Panc1 (cell line): ENCODE data around the gene WFDC11. TPM values are rescaled to one million over a fixed set of nuclear protein-coding genes. Genes with fewer than 3 reads are reported as not detected.

Experiments used
- ATAC-seq: fragments of 200-7000 bp; cut with Tn5 transposase; 2 replicates; pipeline ENCODE4 v1.9.1; 2020; ENCODE audit warnings: mild to moderate bottlenecking, moderate library complexity
- BruUV-seq: library from RNA; stranded (reverse); fragments of 400-500 nt; replicated peaks from 2 replicates; lab custom pipeline; 2021; lab: Mats Ljungman, UMichigan
- CTCF ChIA-PET: fragments of 300-600 bp; sonication (Branson Sonifier 250); formaldehyde crosslinking; loops from one replicate; lab custom pipeline; 2022; ENCODE audit warnings: antibody characterized with exemption; lab: Charles Lee
- POLR2A ChIA-PET: fragments of 300-600 bp; sonication (Branson Sonifier 250); formaldehyde crosslinking; loops from one replicate; lab custom pipeline; 2022; ENCODE audit warnings: antibody characterized with exemption; lab: Charles Lee
- DNase-seq: peaks from one replicate; pipeline ENCODE4 v3.0.0-alpha.2; 2010; ENCODE audit warnings: low read depth, low spot score
- H3K27ac ChIP-seq: 2 replicates; pipeline ENCODE4 v1.5.1; 2011; ENCODE audit warnings: mild to moderate bottlenecking, low read length, inconsistent platforms
- H3K27me3 ChIP-seq: fragments of 200-500 bp; sonication (Bioruptor generic); 2 replicates; pipeline ENCODE4 v1.6.0; 2014; ENCODE audit warnings: low read length, inconsistent platforms; ENCODE audit not compliant: control insufficient read depth, insufficient read depth
- H3K36me3 ChIP-seq: fragments of 200-500 bp; sonication (Bioruptor generic); 2 replicates; pipeline ENCODE4 v1.5.1; 2014; ENCODE audit warnings: inconsistent platforms, mild to moderate bottlenecking, low read length, moderate library complexity; ENCODE audit not compliant: control insufficient read depth, insufficient read depth
- H3K4me1 ChIP-seq: 2 replicates; pipeline ENCODE4 v1.5.1; 2011; ENCODE audit warnings: inconsistent platforms, mild to moderate bottlenecking, low read length, moderate library complexity; ENCODE audit not compliant: control insufficient read depth, insufficient read depth
- H3K4me3 ChIP-seq, 2 experiments: 2 replicates each; pipeline ENCODE4 v1.5.1; 2011 to 2012; ENCODE audit warnings: low read depth in 2 of 2, low read length in 2 of 2, mild to moderate bottlenecking in 2 of 2, inconsistent platforms in 1 of 2, moderate library complexity in 1 of 2
- H3K9me3 ChIP-seq: fragments of 200-500 bp; sonication (Bioruptor generic); 2 replicates; pipeline ENCODE4 v1.5.1; 2014; ENCODE audit warnings: low read depth, mild to moderate bottlenecking, inconsistent platforms, low read length, moderate library complexity; ENCODE audit not compliant: control insufficient read depth, insufficient read depth
- POLR2AphosphoS5 ChIP-seq: IDR thresholded peaks from 2 replicates; pipeline ENCODE4 v1.6.1; 2012; ENCODE audit warnings: mild to moderate bottlenecking, low read depth, low read length, moderate library complexity
- SIN3A ChIP-seq: IDR thresholded peaks from 2 replicates; pipeline ENCODE4 v1.6.1; 2012; ENCODE audit warnings: low read depth, mild to moderate bottlenecking, low read length, moderate library complexity, borderline replicate concordance; ENCODE audit not compliant: insufficient read depth
- TCF7L2 ChIP-seq: IDR thresholded peaks from 2 replicates; pipeline ENCODE4 v1.6.1; 2011; ENCODE audit warnings: mild to moderate bottlenecking, low read depth, low read length, inconsistent platforms
- in situ Hi-C: cut with HindIII; loops from 2 replicates; pipeline ENCODE4 v1.10.0; 2016; ENCODE audit warnings: low sequenced_read_pairs, low pct_unique_long_range_greater_than_20kb
- intact Hi-C: fragments of 100-400 bp; cut with micrococcal nuclease; formaldehyde crosslinking; loops from one replicate; pipeline ENCODE4 v1.10.0; 2022; ENCODE audit not compliant: unreplicated experiment
- total RNA-seq: library from RNA; stranded (reverse); gene quantifications from one replicate; pipeline ENCODE4 v1.2.1, GENCODE V29; 2021; ENCODE audit not compliant: unreplicated experiment
- TF ChIP-seq, protein P1 (sequence below), 2 experiments: IDR thresholded peaks; 2 replicates each; pipeline ENCODE4 v1.6.1; 2011 to 2012; ENCODE audit warnings: low read depth in 2 of 2, control low read depth in 1 of 2, low read length in 1 of 2, mild to moderate bottlenecking in 1 of 2, moderate library complexity in 1 of 2; ENCODE audit not compliant: insufficient read depth in 1 of 2
- TF ChIP-seq, protein P2 (sequence below): fragments of 450-650 bp; IDR thresholded peaks from 2 replicates; pipeline ENCODE4 v1.5.1; 2017; ENCODE audit warnings: mild to moderate bottlenecking

The WFDC11 gene
- total RNA-seq, 1 experiment from 2014 or later = not detected

DNA sequence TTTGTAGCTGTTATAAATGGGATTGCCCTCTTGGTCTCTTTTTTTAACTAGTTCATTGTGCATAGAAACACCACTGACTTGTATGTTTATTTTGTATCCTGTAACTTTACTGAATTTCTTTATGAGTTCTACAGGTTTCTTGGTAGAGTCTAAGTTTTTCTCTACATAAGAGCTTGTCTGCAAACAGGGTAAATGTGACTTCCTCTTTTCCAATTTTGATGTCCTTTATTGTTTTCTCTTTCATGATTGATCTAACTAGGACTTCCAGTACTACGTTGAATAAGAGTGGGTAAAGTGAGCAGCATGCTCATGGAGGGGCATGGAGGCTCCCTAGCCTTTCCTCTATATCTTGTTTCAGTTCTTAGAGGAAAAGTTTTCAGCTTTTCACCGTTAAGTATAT is 43.5 kb downstream of the WFDC11 start:
- ChIA-PET POLR2A (no interaction called here), CTCF (no interaction called here)
- ATAC-seq = no peak
- intact Hi-C loops (no loop called here), in situ Hi-C loops (no loop called here)
- DNase-seq = no peak
- Histone ChIP-seq H3K27ac (no peak overlapping the region), H3K4me1 (no peaks in the 10 kb centered on the region), H3K4me3 (no peak overlapping the region), H3K9me3 (no peaks in the 10 kb centered on the region), H3K36me3 (no peaks in the 10 kb centered on the region), H3K27me3 (no peaks in the 10 kb centered on the region)
- no TSS peak for BruUV-seq
- TF ChIP-seq, protein P1, sequence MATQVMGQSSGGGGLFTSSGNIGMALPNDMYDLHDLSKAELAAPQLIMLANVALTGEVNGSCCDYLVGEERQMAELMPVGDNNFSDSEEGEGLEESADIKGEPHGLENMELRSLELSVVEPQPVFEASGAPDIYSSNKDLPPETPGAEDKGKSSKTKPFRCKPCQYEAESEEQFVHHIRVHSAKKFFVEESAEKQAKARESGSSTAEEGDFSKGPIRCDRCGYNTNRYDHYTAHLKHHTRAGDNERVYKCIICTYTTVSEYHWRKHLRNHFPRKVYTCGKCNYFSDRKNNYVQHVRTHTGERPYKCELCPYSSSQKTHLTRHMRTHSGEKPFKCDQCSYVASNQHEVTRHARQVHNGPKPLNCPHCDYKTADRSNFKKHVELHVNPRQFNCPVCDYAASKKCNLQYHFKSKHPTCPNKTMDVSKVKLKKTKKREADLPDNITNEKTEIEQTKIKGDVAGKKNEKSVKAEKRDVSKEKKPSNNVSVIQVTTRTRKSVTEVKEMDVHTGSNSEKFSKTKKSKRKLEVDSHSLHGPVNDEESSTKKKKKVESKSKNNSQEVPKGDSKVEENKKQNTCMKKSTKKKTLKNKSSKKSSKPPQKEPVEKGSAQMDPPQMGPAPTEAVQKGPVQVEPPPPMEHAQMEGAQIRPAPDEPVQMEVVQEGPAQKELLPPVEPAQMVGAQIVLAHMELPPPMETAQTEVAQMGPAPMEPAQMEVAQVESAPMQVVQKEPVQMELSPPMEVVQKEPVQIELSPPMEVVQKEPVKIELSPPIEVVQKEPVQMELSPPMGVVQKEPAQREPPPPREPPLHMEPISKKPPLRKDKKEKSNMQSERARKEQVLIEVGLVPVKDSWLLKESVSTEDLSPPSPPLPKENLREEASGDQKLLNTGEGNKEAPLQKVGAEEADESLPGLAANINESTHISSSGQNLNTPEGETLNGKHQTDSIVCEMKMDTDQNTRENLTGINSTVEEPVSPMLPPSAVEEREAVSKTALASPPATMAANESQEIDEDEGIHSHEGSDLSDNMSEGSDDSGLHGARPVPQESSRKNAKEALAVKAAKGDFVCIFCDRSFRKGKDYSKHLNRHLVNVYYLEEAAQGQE (IDR thresholded peaks at IDR 0.05; ENCODE audit: insufficient read depth in 1 of 2, low read depth in 2 of 2, low read length in 1 of 2) = no peak
- no peak for TF ChIP-seq POLR2AphosphoS5
- TF ChIP-seq, protein P2, sequence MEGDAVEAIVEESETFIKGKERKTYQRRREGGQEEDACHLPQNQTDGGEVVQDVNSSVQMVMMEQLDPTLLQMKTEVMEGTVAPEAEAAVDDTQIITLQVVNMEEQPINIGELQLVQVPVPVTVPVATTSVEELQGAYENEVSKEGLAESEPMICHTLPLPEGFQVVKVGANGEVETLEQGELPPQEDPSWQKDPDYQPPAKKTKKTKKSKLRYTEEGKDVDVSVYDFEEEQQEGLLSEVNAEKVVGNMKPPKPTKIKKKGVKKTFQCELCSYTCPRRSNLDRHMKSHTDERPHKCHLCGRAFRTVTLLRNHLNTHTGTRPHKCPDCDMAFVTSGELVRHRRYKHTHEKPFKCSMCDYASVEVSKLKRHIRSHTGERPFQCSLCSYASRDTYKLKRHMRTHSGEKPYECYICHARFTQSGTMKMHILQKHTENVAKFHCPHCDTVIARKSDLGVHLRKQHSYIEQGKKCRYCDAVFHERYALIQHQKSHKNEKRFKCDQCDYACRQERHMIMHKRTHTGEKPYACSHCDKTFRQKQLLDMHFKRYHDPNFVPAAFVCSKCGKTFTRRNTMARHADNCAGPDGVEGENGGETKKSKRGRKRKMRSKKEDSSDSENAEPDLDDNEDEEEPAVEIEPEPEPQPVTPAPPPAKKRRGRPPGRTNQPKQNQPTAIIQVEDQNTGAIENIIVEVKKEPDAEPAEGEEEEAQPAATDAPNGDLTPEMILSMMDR = no peak

DNA sequence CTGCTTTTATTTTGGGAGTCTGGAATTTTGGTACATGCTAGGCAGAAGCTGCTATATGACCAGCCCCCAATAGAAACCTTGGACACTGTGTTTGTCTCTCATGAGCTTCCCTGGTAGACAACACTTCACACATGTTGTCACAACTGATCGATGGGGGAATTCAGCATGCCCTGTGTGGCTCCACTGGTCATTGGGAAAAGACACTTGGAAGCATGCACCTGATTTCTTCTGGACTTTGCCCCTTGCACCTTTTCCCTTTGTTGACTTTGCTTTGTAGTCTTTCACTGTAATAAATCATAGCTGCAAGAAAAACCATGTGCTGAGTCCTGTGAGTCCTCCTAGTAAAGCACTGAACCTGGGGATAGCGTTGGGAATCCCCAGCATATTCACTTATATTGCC is 48.4 kb downstream of the WFDC11 start:
- no peak overlapping the region for H3K4me3 ChIP-seq
- BruUV-seq = no TSS peak
- DNase-seq (no peak), ATAC-seq (no peak)
- intact Hi-C loops (no loop called here), in situ Hi-C loops (no loop called here)
- no peaks in the 10 kb centered on the region; the same call in 1 of the 2 replicates for H3K36me3 ChIP-seq
- ChIA-PET POLR2A (no interaction called here), CTCF (no interaction called here)
- no peaks in the 10 kb centered on the region for H3K9me3 ChIP-seq
- H3K27ac ChIP-seq = no peak overlapping the region
- no peaks in the 10 kb centered on the region for H3K4me1 ChIP-seq
- H3K27me3 ChIP-seq = no peaks in the 10 kb centered on the region
- TF ChIP-seq, protein P1 (IDR thresholded peaks at IDR 0.05; ENCODE audit: insufficient read depth in 1 of 2, low read depth in 2 of 2, low read length in 1 of 2) = no peak
- TF ChIP-seq SIN3A (no peak), POLR2AphosphoS5 (no peak), TCF7L2 (no peak)
- TF ChIP-seq, protein P2 = no peak
